Osteocyte (in vitro differentiated cells): ENCODE measurements around the gene GRK6. TPM values are rescaled to one million over a fixed set of nuclear protein-coding genes. Genes with fewer than 3 reads are reported as not detected.
A peak's percentile ranks its signal among the peaks of the same experiment; 100 is the strongest.

Source experiments
- DNase-seq: peaks from one replicate; pipeline ENCODE4 v3.0.0; 2021; ENCODE audit warnings: mixed read lengths; ENCODE audit not compliant: unreplicated experiment; ENCODE audit errors: extremely low spot score
- H3K27ac Mint-ChIP-seq: one replicate; pipeline ENCODE4 v1.8.0; 2021; ENCODE audit warnings: mild to moderate bottlenecking, mixed read lengths; ENCODE audit not compliant: unreplicated experiment
- H3K27me3 Mint-ChIP-seq: one replicate; pipeline ENCODE4 v1.8.0; 2021; ENCODE audit warnings: mixed read lengths; ENCODE audit not compliant: unreplicated experiment
- H3K36me3 Mint-ChIP-seq: one replicate; pipeline ENCODE4 v1.8.0; 2021; ENCODE audit warnings: mixed read lengths; ENCODE audit not compliant: unreplicated experiment
- H3K4me1 Mint-ChIP-seq: one replicate; pipeline ENCODE4 v1.8.0; 2021; ENCODE audit warnings: mixed read lengths; ENCODE audit not compliant: unreplicated experiment
- H3K4me3 Mint-ChIP-seq: one replicate; pipeline ENCODE4 v1.8.0; 2021; ENCODE audit warnings: mild to moderate bottlenecking, moderate library complexity, mixed read lengths; ENCODE audit not compliant: unreplicated experiment
- H3K9me3 Mint-ChIP-seq: one replicate; pipeline ENCODE4 v1.8.0; 2021; ENCODE audit warnings: mixed read lengths; ENCODE audit not compliant: unreplicated experiment
- CTCF ChIP-seq: fragments of 200-600 bp; sonication (generic); IDR thresholded peaks from 2 replicates; pipeline ENCODE4 v1.5.0; 2021; ENCODE audit warnings: antibody characterized with exemption, mild to moderate bottlenecking, moderate library complexity
- total RNA-seq: library from RNA; stranded (reverse); gene quantifications from 2 replicates; pipeline ENCODE4 v1.2.1, GENCODE V29; 2021

GRK6 gene
- total RNA-seq, 1 donor from 2014 or later = 38.2 TPM

- no peak for TF ChIP-seq CTCF
- H3K27me3 Mint-ChIP-seq = no peaks in the 10 kb centered on the region
- DNase-seq = no peak
- H3K4me1 Mint-ChIP-seq = no peaks in the 10 kb centered on the region
- no peak overlapping the region for H3K27ac Mint-ChIP-seq
- H3K36me3 Mint-ChIP-seq = peaks cover 25% of the 10 kb centered on the region
- no peak overlapping the region for H3K4me3 Mint-ChIP-seq
- no peaks in the 10 kb centered on the region for H3K9me3 Mint-ChIP-seq
Observed at GRCh38 chr5:177435847-177436536, 9.5 kb downstream of the GRK6 start.

GRCh38 chr5:177437623-177438022, 11.1 kb downstream of the GRK6 start:
- H3K27ac Mint-ChIP-seq = no peak overlapping the region

GRCh38 chr5:177438468-177438867, 12.0 kb downstream of the GRK6 start:
- Mint-ChIP-seq H3K9me3 (no peaks in the 10 kb centered on the region), H3K27ac (peak overlapping the region; percentile 14), H3K4me3 (no peak overlapping the region), H3K27me3 (no peaks in the 10 kb centered on the region), H3K36me3 (peaks cover 22% of the 10 kb centered on the region), H3K4me1 (no peaks in the 10 kb centered on the region)
- no peak for DNase-seq
- no peak for TF ChIP-seq CTCF

More at GRCh38 chr5:177437623-177438022, 11.1 kb downstream of the GRK6 start:
- Mint-ChIP-seq H3K4me3 (no peak overlapping the region), H3K27me3 (no peaks in the 10 kb centered on the region), H3K4me1 (no peaks in the 10 kb centered on the region), H3K9me3 (no peaks in the 10 kb centered on the region), H3K36me3 (peaks cover 28% of the 10 kb centered on the region)
- DNase-seq = no peak
- TF ChIP-seq CTCF = no peak

GRCh38 chr5:177439518-177440053, 13.1 kb downstream of the GRK6 start:
- H3K4me3 Mint-ChIP-seq = no peak overlapping the region
- H3K27me3 Mint-ChIP-seq = no peaks in the 10 kb centered on the region
- peaks cover 20% of the 10 kb centered on the region for H3K36me3 Mint-ChIP-seq
- H3K9me3 Mint-ChIP-seq = no peaks in the 10 kb centered on the region
- H3K4me1 Mint-ChIP-seq = no peaks in the 10 kb centered on the region
- no peak for DNase-seq
- no peak overlapping the region for H3K27ac Mint-ChIP-seq
- no peak for TF ChIP-seq CTCF

GRCh38 chr5:177440211-177440989, 13.9 kb downstream of the GRK6 start:
- no peak overlapping the region for H3K4me3 Mint-ChIP-seq
- DNase-seq = no peak

More at GRCh38 chr5:177440211-177440989, 13.9 kb downstream of the GRK6 start:
- peaks cover 17% of the 10 kb centered on the region for H3K36me3 Mint-ChIP-seq
- no peak for TF ChIP-seq CTCF
- H3K9me3 Mint-ChIP-seq = no peaks in the 10 kb centered on the region
- H3K27me3 Mint-ChIP-seq = no peaks in the 10 kb centered on the region
- H3K27ac Mint-ChIP-seq = no peak overlapping the region
- H3K4me1 Mint-ChIP-seq = no peaks in the 10 kb centered on the region
